Fibroblast of upper back skin (primary cell): ENCODE results near the gene UBE2K.
A peak's percentile ranks its signal among the peaks of the same experiment; 100 is the strongest.
"Not testable (repeated sequence)": the region's sequence is repeated elsewhere in the genome, so short reads cannot be mapped to it uniquely, and the experiment has no call there.

ENCODE experiments used
- DNase-seq: peaks from one replicate; pipeline ENCODE4 v3.0.0-alpha.2; 2013

Gene UBE2K

DNA sequence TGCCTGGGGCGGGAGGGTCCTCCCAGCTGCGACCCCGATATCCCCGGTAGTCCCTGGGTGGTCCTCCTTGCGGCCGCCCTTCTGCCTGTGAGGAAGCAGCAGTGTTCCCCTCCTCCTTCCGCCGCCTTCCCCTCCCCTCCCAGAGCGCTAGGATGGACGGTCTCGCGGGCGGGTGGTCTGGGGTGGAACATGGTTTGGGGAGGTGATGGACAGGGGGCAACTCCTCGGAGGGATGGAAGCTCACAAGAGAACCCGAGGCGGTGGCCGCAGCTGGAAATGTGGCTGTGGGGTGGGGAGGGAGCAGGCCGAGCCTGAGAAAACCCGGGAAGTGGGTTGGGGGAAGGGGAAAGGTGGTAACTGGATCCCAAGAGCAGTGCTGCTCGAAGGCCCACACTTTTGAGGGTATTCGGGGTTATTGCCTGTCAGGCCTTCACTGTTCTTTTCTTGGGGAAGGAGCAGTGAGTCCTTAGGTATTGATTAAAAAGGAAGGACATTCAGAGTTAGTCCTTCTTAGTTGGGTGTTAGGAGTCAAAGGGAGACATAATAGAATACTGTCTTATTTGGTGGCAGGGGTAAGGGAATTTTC, 581 bp downstream of the UBE2K start:
- DNase-seq, result peak; percentile 18

DNA sequence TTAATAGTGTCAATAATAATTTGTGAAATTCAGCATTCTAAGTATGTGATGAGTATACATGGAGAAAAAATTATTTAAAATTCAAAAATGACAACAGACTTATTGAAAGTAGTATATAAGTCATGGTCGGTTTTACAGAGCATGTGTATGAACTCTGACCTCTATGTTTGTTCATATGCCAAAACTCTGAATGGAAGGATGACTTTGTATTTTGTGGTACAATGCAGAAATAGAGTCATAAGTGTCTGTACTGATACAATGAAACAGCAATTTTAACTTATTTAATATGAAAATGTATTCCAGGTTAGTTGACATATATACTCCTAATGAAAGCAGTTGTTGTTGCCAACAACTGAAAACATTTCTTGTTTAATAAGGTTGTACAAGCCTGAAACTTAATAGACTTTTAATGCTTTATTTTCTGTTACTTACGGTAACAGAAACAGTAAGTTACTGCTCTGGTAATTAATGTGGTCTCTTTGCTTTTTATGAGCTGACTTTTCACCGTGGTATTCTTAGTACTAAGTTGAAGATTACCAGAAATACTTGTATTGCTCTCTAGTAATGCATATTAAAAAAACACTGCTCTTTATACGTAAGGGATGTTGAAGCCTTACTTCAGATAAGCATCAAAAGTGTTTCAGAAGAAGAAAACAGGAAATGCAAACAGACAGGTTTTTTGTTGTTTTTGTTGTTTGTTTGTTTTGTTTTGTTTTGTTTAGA, 1.9 kb downstream of the UBE2K start:
- DNase-seq, result peak; percentile 4

DNA sequence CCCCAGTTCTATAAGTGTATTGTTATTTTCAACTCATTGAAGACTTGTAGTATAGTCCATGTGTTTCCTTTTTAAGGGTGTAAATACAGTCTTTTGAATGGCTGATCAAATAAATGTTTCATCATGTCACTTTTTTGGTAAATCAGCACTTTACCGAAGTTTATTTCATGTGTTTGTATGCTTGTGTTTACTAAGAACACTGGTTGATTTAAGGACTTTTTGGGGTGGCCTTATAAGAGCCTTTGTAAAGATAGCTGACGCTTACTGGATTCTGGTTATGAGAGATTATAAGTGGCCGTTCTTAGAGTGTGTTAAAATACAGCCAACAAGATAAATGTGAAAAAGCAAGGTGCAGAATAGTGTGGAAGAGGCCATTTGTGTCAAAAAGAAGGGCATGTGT, 2.6 kb downstream of the UBE2K start:
- DNase-seq, result no peak

DNA sequence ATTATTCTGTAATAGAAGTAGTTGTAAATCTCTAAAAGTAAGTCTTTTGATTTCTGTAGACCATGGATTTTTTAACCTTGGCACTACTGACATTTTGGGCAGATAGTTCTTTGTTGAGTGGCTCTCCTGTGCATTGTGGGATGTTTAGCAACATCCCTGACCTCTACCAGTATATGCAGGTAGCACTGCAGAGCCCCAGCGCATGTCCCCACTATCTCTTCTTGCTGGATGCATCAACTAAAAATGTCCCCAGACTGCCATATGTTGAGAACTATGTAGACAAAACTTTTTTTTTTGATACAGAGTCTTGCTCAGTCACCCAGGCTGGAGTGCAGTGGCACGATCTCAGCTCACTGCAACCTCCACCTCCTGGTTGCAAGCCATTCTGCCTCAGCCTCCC, 4.8 kb downstream of the UBE2K start:
- DNase-seq, result no peak

DNA sequence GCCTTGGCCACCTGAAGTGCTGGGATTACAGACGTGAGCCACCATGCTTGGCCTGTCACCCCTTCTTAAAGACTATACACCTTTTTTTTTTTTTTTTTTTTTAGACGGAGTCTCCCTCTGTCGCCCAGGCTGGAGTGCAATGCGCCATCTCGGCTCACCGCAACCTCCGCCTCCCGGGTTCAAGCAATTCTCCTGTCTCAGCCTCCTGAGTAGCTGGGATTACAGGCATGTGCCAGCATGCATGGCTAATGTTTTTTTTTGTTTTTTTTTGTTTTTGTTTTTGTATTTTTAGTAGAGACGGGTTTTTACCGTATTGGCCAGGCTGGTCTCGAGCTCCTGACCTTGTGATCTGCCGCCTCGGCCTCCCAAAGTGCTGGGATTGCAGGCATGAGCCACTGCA, 6.9 kb downstream of the UBE2K start:
- DNase-seq, result not testable (repeated sequence)

DNA sequence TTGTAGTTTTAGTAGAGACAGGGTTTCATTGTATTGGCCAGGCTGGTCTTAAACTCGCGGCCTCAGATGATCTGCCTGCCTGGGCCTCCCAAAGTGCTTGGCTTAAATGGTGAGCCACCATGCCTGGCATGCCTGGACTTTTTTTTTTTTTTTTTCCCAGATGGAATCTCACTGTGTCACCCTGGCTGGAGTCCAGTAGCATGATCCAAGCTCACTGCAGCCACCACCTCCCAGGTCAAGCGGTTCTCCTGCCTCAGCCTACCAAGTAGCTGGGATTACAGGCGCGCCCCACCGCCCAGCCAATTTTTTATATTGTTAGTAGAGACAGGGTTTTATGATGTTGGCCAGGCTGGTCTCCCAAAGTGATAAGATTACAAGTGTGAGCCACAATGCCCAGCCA, 8.4 kb downstream of the UBE2K start:
- DNase-seq, result peak; percentile 78

DNA sequence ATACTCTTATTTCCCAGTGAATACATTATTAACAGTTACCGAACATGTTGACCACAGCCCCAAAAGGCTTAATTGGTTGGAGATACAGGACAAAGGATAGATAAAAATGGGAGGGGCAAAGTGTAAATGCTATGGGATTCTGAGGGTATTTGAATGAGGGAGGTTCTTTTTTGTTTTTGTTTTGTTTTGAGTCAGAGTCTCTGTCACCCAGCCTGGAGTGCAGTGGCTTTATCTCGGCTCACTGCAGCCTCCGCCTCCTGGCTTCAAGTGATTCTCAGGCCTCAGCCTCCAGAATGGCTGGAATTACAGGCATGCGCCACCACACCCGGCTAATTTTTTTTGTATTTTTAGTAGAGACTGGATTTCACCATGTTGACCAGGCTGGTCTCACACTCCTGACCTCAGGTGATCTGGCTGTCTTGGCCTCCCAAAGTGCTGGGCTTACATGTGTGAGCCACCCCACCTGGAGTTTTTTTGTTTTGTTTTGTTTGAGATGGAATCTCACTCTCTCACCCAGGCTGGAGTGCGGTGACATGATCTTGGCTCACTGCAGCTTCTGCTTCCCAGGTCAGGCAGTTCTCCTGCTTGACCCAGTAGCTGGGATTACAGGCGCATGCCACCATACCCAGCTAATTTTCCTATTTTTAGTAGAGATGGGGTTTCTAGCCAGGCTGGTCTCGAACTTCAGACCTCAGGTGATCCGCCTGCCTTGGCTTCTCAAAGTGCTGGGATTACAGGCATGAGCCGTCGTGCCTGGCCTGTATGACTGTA, 9.0 kb downstream of the UBE2K start:
- DNase-seq, result peak; percentile 18

DNA sequence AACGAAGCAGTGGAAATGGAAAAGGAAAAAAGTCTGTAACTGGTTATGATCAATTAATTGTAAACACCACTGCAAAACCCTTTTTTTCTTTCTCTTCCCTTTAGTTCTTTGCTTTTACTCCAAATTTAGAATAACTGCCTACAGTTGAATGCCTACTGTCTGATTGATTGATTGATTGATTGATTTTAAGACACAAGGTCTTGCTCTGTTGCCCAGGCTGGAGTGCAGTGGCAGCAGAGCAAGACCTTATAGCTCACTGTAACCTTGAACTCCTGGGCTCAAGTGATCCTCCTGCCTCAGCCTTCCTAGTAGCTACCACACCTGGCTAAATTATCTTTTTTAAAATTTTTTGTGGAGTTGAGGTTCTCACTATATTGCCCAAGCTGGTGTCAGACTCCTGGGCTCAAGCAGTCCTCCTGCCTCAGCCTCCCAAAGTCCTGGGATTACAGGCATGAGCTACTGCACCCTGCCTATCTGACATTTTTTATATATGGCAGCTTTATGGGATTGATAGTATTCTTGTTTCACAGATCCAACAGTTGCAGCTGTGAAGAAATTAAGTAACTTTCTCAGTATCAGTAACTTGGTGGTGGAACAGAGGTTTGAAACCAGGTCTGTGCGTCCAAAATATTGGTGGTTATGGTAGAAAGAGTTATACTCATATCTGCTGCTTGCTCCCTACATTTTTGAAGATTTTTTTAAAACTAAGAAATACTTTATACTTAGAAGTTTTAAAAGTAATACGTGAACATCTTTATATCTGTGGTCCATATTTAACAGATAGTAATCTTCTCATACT, 12.4 kb downstream of the UBE2K start:
- DNase-seq, result no peak

DNA sequence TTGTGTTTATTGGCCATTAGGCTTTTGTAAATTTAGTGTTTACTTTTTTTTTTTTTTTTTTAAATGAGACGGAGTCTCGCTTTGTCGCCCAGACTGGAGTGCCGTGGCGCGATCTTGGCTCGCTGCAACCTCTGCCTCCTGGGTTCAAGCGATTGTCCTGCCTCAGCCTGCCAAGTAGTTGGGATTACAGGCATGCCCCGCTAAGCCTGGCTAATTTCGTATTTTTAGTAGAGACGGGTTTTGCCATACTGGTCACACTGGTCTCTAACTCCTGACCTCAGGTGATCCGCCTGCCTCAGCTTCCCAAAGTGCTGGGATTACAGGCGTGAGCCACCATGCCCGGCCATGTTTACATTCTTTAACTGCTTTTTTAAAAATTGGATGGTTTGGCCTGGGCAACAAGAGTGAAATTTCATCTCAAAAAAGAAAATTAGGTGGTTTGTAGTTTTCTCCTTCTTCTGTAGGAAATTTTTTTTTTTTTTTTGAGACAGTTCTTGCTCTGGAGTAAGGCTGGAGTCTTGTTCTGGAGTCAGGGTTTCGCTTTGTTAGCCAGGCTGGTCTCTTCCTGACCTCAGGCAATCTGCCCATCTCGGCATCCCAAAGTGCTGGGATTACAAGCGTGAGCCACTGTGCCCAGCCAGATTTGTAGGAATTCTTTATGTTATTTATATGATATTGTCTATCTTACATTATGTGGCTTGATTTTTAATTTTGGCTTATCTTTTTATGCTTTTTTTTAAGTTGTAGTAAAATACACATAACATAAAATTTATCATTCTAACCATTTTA, 15.1 kb downstream of the UBE2K start:
- DNase-seq, result no peak

DNA sequence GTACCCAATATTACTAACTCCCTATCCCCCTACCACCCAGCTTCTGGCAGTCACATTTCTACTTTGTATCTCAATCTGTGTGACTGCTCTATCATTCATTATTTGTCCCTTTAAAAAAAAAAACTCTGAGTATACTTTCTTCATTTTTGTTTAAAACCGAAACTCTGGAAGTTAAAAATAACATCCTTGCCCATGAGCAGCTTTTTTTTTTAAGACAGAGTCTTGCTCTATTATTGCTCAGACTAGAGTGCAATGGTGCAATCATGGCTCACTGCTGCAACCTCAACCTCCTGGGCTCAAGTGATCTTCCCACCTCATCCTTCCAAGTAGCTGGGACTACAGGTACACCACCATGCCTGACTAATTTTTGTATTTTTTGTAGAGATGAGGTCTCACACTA, 15.8 kb downstream of the UBE2K start:
- peak; percentile 53 for DNase-seq

DNA sequence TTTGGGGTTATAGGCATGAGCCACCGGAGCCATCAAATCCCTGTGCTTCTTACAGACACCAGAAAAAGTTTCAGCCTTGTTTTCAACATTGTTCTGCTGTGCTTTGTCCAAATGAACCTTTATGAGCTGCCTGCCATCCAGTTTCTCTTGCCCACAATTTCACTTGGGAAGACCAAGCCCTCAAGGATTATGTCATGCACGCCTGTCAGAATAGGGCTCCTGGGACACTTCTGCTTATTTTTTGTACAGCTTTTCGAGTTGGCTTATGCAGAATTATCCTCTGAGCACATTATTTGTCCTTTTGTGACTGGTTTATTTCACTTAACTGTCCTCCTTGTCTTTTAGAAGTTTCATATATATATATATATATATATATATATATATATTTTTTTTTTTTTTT, 16.2 kb downstream of the UBE2K start:
- no peak for DNase-seq

DNA sequence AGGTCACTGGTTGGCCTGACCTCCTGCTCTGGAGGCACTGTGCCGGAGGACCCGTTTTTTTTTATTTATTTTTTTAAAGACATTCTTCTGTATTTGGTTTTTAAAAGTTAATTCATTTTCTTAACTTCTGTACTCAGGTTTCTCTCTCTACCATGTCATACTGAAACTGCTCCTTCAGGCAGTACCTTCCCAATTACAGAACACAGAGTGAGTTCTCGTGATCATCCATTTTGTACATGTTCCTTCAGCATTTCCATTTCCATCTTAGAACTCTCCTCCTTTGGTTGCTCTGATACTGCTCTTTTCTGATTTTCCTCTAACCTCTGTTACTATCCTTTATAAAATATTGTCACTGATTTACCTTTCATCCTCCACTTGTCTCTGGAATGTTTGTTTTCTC, 17.9 kb downstream of the UBE2K start:
- DNase-seq, result no peak

DNA sequence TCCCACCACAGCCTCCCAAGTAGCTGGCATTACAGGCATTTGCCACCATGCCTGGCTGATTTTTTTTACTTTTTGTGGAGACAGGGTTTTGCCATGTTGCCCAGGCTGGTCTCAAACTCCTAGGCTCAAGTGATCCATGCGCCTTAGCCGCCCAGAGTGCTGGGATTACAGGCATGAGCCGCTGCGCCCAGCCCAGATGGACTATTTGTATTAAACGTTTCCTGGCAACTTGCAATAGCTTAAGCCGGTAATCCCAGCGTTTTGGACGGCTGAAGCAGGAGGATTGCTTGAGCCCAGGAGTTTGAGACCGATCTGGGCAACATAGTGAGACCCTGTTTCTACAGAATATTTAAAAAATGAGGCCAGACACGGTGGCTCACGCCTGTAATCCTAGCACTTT, 18.4 kb downstream of the UBE2K start:
- DNase-seq, result no peak

DNA sequence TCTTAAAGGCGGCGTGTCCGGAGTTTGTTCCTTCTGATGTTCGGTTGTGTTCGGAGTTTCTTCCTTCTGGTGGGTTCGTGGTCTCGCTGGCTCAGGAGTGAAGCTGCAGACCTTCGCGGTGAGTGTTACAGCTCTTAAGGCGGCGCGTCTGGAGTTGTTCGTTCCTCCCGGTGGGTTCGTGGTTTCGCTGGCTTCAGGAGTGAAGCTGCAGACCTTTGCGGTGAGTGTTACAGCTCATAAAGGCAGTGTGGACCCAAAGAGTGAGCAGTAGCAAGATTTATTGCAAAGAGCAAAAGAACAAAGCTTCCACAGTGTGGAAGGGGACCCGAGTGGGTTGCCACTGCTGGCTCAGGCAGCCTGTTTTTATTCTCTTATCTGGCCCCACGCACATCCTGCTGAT, 19.8 kb downstream of the UBE2K start:
- not testable (repeated sequence) for DNase-seq

DNA sequence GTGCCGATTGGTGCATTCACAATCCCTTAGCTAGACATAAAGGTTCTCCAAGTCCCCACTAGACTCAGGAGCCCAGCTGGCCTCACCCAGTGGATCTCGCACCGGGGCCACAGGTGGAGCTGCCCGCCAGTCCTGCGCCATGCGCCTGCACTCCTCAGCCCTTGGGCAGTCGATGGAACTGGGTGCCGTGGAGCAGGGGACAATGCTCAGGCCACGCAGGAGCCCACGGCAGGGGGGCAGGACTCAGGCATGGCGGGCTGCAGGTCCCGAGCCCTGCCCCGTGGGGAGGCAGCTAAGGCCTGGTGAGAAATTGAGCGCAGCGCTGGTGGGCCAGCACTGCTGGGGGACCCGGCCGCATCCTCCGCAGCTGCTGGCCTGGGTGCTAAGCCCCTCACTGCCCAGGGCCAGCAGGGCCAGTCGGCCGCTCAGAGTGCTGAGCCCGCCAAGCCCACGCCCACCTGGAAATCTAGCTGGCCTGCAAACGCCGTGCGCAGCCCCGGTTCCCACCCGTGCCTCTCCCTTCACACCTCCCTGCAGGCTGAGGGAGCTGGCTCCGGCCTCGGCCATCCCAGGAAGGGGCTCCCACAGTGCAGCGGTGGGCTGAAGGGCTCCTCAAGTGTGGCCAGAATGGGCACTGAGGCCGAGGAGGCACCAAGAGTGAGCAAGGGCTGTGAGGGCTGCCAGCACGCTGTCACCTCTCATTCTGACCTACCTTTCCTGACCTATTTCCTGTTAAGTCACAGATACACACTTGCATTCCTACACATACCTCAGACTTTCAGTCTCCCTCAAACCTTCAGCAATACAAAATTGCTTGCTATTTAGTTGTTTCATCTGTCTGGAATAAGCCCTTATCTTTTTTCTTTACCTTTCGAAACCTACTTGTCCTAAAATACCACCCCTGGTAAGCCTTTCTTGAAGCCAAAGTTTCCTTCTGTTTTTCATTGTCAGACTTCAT, 20.7 kb downstream of the UBE2K start:
- no peak for DNase-seq

DNA sequence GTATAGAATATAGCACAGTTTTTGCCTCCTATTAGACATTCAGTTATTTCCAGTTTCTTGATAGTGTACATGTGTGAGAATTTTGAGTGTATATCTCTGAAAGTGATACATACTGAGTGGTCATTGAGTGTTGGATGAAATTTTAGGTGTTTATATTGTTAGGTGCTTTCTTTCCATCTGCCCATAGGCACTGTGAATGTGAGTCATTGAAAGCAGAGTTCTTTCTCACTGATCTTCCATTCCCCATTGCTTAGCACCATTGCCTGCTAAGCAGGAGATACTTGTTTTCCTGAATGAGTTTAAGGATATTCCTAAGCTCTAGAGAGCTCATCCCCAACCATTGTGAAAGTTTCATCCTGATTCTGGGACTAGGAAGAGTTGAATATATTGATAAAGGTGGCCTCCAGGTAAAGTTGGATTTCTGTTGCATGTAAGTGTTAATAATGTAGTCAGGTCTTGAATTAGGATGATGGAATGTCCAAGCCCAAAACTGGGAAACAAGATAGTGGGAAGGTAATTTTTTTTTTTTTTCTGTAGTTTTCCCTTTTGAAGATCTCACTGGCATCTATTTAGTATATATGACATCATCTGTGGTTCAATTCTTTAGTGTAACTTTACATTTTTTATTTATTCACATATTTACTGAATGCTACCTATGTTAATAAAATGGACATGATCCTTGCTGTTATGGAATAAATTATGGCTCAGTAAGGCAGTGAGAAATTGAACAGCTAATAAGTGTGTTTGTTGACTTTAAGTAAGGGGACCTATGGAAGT, 22.1 kb downstream of the UBE2K start:
- no peak for DNase-seq

DNA sequence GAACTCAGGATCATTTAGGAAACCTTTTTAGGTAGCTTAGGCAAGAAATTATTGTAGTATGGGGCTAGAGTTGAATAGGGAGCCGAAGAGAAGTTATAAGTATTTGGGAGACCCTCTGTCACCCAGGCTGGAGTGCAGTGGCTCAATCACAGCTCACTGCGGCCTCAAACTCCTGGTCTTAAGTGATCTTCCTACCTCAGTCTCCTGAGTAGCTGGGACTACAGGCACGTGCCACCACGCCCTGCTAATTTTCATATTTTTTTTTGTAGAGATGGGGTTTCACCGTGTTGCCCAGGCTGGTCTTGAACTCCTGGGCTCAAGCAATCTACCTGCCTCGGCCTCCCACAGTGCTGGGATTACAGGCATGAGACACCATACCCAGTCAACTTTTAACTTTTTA, 23.3 kb downstream of the UBE2K start:
- not testable (repeated sequence) for DNase-seq

DNA sequence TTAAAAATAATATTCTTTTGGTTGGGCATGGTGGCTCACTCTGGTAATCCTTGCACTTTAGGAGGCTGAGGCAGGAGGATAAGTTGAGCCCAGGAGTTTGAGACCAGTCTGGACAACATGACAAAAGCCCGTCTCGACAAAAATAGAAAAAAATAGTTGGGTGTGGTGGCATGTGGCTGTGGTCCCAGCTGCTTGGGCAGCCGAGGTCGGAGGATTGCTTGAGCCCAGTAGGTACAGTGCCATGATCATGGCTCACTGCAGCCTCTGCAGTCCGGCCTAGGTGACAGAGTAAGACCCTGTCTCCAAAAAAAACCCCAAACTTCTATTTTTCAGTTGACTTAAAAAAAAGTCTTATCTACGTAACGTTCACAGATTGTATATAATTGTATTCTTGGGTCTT, 23.9 kb downstream of the UBE2K start:
- no peak for DNase-seq

DNA sequence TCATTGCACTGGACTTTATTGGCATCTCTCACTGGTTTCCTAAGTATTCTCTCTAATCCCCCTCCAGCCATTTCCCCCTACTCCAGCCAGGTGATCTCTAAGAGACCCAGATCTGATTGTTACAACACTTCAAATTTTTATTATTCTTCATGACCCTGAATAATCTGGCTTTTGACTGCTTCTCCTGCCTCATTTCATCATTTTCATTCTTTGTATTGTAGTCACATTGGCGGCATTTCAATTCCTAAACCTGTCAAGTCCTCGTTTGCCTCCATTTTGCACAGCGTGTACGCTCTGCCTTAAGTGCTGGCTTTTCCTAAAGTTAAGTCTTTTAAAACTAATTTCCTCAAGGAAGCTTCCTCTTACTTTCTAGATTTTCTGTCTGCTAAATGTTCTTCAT, 31.6 kb downstream of the UBE2K start:
- DNase-seq, result peak; percentile 51

DNA sequence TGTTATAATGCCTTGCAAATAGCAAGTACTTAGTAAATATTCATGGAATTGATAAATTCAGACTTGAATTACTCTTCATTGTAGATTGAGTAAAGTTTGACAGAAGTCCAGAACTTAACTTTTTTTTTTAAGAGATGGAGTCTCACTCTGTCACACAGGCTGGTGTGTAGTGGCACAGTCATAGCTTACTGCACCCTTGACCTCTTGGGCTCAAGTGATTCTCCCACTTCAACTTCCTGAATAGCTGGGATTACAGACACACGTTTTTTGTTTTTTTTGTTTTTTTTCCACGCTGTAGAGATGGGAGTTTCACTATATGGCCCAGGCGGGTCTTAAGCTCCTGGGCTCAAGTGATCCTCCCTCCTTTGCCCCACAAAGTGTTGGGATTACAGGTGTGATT, 32.1 kb downstream of the UBE2K start:
- DNase-seq, result no peak

DNA sequence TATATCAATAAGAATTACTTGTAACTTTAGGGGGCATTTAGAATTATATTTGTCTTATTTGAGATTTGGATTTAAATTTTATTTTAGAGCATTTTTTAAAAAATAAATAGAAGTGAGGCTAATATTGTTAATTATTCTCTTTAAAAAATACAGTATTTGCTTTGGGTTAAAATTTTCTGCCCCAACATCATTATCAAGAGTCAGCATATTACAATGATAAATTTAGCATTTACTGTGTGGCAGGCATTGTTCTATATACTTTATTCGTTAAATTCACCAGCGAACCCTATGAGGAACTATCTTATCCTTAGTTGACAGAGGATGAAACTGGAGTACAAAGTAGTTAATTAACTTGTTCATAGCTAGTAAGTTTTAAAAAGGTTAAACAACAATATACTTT, 34.0 kb downstream of the UBE2K start:
- DNase-seq, result no peak
